GM18505 (cell line): ENCODE results near the gene PDE9A.

Experiments used
- ATAC-seq: cut with Tn5 transposase; IDR thresholded peaks from one replicate; pipeline ENCODE4 v1.9.1; 2021; ENCODE audit not compliant: unreplicated experiment
- POLR2A ChIP-seq: IDR thresholded peaks from 4 replicates; pipeline ENCODE4 v1.6.1; 2011; ENCODE audit warnings: borderline replicate concordance; ENCODE audit not compliant: insufficient read depth, insufficient read length; ENCODE audit errors: extremely low read depth

Gene PDE9A

DNA sequence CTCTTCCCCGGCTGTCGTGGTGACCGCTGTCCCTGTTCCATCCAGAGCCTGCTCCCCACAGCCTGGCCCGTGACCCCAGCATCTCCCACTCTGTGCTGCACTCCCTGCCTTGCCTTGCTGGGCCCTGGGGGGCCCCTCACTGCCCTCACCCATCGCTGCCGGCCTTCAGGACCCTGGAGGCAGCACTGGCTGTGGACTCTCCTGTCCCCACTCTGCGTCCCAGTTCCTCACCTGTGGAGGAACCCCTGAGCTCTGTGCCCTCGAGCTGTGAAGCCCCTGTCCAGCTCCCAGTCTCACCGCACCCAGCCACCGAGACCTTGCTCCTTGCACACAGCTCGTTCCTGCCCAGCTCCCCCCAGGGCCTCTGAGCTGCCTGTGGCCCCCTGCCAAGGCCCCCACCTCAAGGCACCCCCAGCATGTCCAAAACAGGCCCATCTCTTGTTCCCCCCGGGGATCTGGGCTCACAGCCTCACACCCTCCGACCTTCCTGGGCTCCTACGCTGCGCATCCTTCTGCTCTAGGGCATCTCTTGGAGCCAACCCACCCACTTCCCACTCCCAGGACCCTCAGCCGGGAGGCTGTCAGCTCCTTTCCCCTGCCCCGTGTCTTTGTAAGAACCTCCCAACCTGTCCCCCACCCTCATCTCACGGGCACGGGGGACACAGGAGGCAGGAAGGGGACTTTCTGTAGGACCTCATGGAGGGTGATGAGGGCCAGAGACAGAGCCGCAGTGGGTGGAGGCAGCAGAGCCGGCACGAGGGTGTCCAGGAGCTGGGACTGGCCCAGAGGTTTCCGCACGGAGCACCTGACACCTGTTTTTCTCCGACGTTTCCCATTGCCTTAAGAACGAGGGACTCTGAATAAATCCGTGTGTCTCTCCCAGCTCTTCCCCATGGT is 116.6 kb downstream of the PDE9A start:
- ATAC-seq: no peak
- TF ChIP-seq POLR2A: no peak

GRCh38 chr21:42770717-42771502 is 117.5 kb downstream of the PDE9A start:
- ATAC-seq: no peak

GRCh38 chr21:42771503-42771805 is 118.0 kb downstream of the PDE9A start:
- no peak for ATAC-seq
- TF ChIP-seq POLR2A: no peak

More at GRCh38 chr21:42770717-42771502, 117.5 kb downstream of the PDE9A start:
- TF ChIP-seq POLR2A: no peak

DNA sequence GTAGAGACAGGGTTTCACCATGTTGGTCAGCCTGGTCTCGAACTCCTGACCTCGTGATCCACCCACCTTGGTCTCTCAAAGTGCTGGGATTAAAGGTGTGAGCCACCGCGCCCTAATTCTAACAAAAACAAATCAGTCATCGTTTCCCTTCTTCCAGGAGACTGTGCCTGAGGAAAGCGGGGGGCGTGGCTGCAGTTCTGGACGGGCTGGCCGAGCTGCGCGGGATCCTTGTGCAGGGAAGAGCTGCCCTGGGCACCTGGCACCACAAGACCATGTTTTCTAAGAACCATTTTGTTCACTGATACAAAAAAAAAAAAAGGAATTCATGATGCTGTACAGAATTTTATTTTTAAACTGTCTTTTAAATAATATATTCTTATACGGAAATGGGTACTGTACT is 121.7 kb downstream of the PDE9A start:
- TF ChIP-seq POLR2A: no peak

GRCh38 chr21:42775891-42776290 is 122.5 kb downstream of the PDE9A start:
- TF ChIP-seq POLR2A: no peak
- ATAC-seq: no peak

More for the DNA sequence above, 121.7 kb downstream of the PDE9A start:
- ATAC-seq: no peak

DNA sequence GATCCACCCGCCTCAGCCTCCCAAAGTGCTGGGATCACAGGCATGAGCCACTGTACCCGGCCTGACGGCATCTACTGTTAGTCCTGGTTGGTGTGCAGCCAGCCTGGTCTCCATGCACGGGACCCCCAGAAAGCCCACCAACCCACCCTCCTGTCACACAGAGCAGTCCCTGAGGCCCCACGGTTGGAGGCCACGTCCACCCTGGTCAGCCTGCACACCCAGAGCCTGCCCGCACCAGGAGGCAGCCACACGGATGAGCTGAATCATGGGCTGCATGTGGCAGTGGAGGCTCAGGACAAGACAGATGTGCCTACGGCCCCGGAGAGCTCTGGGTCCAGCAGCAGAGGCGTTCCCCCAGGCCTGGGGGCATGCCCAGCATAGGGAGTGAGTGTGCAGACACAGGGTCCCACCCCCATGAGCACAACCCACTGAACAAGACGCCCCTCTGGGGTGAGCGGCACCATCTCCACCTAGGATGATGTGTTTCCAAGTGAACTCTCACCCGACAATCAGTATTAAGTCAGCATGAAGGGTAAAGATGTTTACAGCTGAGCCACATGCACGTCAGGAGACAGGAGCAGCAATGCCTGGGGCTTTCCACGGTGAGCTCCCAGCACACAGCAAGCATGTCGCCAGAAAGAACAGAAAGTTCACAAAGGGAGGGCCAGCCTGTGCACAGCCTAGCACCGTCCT is 123.8 kb downstream of the PDE9A start:
- no peak for TF ChIP-seq POLR2A
- no peak for ATAC-seq

- TF ChIP-seq POLR2A: no peak
- ATAC-seq: no peak
Measured at GRCh38 chr21:42777757-42778344, 124.4 kb downstream of the PDE9A start.

GRCh38 chr21:42779431-42779861 is 126.0 kb downstream of the PDE9A start:
- no peak for TF ChIP-seq POLR2A
- no peak for ATAC-seq

GRCh38 chr21:42780617-42781016 is 127.2 kb downstream of the PDE9A start:
- ATAC-seq: no peak
- TF ChIP-seq POLR2A: no peak

DNA sequence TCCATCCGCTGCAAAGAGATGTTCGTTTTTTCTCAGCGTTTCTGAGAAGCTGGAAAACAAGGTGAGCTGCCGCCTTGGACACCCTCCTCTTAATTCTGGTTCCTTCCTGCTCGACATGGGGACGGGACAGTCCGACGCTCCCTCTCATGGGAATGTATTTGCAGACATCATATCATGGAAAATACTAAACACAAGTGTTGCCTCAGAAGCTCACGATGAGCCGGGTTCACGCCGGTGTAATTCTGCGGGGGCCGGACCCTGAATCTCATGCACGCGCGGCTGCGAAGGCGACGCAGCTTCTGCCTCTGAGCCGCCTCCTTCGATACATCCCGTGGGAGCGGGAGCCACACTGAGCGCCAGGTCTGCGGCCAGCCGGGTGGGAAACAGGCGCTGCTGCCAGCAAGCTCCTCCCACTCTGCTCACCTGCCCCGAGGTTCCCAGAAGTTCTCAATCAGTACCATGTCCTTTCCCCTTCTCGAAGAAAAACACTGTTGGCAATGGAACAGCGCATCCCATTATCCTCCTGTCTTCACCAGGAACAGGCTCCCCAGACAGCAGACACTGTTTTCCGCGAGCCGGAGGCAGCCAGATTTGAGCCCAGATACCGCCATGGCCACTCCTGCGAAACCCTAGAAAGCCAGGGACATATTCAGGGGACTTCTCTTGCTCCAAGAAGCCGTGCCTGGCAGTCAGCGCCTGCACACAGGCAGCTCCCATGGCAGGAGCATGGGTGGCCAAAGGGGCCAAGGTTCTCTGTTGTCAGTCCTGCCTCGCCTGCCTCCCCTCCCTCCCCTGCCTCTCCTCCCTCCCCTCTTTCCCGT is 127.9 kb downstream of the PDE9A start:
- no peak for TF ChIP-seq POLR2A
- ATAC-seq: no peak

DNA sequence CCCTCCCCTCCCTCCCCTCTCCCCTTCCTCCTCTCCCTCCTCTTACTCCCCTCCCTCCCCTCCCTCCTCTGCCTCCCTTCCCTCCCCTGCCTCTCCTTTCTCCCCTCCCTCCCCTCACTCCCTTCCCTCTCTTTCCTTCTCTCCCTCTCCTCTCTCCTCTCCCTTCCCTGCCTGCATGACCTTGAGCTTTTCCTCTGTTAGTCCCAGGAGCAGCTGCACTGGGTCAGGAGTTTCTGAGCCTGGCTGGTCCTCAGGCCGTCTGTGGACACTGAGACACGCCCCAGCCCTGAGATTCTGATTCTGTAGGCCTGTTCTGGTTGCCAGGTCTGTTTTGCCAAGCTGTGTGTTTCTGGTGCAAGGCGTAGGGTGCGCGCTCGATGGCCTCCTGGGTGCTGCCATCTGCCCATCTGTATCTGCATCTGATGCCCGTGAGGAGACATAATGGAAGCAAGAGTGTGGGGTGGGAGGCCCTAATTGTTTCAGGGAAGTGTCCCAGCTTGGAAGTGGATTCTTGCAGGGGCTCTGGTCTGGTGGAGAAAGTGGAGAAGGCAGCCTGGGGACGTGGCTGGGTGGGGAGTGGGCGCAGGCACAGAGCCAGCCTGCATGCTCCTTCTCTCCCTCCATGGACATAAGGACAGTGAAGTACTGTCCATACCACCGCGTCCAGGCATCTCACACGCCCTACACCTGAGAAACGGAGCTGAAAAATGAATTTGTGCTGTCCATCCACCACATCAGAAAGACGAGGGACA is 128.7 kb downstream of the PDE9A start:
- no peak for ATAC-seq
- no peak for TF ChIP-seq POLR2A

DNA sequence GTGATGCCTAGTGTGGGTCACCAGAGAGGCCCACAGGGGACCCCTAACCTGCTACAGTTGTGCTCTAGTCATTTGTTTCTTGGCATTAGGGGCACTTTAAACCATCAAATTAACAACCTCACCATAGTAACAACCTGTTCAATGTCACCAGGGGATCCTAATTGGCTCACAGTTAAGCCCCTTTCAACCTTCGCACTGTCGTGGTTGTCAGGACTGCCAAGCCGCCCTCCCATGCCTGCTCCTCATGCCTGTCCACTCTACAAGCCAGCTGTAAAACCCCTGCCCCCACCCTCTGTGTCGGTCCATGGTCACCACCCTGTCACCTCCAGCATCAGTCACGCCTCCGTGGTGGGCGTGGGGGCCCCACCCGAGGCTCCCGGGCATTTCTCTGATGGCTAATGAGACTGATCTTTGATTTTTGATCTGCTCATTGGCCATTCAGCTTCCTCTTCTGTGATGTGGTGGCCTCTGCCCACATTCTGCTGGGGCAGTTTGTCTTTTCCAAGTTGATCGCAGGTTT is 129.4 kb downstream of the PDE9A start:
- no peak for ATAC-seq
- no peak for TF ChIP-seq POLR2A

- TF ChIP-seq POLR2A: no peak
- ATAC-seq: no peak
Measured at GRCh38 chr21:42784276-42784675, 130.9 kb downstream of the PDE9A start.
